ENCODE data around the gene TMEM88. TPM values are rescaled to one million over a fixed set of nuclear protein-coding genes. Genes with fewer than 3 reads are reported as not detected.

The TMEM88 gene
- total RNA-seq, 1 donor from 2014 or later, result 33.7 TPM

DNA sequence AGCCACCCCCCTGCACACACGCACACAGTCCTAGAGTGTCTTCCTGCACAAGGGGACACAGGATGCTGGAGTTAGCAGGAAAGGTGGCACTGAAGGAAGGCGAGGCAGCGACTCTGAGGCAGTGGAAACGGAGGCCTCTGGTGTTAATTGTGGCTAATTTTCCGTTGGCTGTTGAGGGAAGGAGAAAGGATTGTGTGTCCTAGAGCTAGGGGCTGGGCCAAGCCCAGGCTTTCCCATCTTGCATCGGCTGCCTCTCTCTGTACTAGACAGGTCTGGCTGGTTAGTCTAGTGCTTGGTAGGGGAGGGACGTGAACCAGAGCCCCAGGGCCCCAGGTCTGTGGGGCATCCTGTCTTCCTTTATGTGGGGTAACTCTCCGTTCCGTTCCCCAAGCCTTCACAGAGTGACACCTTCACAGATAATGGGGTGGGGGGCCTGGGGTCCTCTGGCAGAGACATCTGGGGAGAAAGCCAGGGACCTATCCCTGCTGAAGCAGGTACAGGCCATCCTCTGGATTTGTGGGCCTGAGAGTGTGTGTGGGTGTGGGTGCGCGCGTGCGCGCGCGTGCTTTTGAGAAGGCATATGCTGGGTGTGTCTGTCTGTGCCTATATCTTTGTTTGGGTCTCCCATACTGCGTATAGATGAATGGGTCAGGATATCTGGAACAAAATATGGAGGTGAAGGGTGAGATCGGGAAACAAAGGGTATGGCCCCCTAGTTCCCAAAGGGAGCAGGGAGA is 33.5 kb downstream of the TMEM88 start, which contains the start of gene CHD3:
CHD3 (plus strand) TSS at position 606 of the 737 bp plus-strand sequence. CDS start 212 bp downstream, outside the sequence.
- no peak for FAIRE-seq

DNA sequence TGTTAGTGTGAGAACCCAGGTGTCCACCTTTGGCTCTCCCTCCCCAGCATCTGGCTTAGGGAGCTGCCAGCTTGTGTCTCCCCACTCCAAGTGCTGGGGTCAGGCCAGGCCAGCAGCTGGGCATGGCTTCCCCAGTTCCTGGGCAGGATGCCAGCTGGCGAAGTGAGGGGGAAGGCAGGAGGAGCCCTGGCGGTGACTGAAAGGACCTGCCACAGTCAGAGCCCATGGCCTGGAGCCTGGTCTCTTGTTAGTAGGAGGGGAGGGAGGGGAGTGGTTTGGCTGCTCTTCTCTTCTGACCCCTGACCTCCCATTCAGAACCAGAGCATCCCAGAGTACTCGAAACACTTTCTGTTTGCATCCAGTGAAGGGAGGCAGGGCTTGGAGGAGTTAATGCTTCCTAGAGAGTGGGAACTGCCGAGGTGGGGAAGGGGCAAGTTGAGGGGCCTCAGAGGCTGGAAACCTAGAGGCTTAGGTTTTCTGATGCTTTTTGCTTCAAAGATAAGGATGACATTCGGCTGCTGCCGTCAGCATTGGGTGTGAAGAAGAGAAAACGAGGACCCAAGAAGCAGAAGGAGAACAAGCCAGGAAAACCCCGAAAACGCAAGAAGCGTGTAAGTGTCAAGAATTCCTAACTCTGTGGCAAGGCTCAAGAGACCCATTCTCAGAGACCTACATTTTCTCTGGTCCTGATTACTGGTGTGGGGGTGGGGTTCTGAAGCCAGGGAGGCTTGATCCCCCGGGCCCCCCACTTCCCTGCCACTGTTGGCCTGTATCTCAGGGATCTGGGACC is 34.5 kb downstream of the TMEM88 start:
- Mint-ChIP-seq H3K27me3 (ENCODE audit: low read depth, unreplicated experiment) (no peaks in the 10 kb centered on the region), H3K4me1 (ENCODE audit: low read depth, unreplicated experiment) (no peaks in the 10 kb centered on the region), H3K27ac (ENCODE audit: unreplicated experiment) (no peak overlapping the region), H3K36me3 (ENCODE audit: low read depth, unreplicated experiment) (peaks cover 20% of the 10 kb centered on the region), H3K4me3 (ENCODE audit: unreplicated experiment) (peak overlapping the region; percentile 57), H3K9me3 (ENCODE audit: unreplicated experiment) (no peaks in the 10 kb centered on the region)
- peaks cover 32% of the 10 kb centered on the region for H3K4me1 ChIP-seq (ENCODE audit: insufficient read depth, low read length)
- peaks cover 33% of the 10 kb centered on the region for H4K20me1 ChIP-seq (ENCODE audit: insufficient read depth, low read length)
- H3K27ac ChIP-seq (ENCODE audit: low read depth, low read length), result peak overlapping the region; percentile 12
- H3K79me2 ChIP-seq (ENCODE audit: insufficient read depth, low read length), result peaks cover 38% of the 10 kb centered on the region
- no peaks in the 10 kb centered on the region for H3K27me3 ChIP-seq (ENCODE audit: insufficient read depth, low read length)
- FAIRE-seq, result peak; percentile 17
- DNase-seq (ENCODE audit: low read depth), result peak; percentile 68
- no peak overlapping the region for H2AFZ ChIP-seq (ENCODE audit: low read depth, low read length)
- no peak for TF ChIP-seq EZH2 (IDR thresholded peaks at IDR 0.05; ENCODE audit: insufficient read depth, low read length)
- TF ChIP-seq, protein P1, sequence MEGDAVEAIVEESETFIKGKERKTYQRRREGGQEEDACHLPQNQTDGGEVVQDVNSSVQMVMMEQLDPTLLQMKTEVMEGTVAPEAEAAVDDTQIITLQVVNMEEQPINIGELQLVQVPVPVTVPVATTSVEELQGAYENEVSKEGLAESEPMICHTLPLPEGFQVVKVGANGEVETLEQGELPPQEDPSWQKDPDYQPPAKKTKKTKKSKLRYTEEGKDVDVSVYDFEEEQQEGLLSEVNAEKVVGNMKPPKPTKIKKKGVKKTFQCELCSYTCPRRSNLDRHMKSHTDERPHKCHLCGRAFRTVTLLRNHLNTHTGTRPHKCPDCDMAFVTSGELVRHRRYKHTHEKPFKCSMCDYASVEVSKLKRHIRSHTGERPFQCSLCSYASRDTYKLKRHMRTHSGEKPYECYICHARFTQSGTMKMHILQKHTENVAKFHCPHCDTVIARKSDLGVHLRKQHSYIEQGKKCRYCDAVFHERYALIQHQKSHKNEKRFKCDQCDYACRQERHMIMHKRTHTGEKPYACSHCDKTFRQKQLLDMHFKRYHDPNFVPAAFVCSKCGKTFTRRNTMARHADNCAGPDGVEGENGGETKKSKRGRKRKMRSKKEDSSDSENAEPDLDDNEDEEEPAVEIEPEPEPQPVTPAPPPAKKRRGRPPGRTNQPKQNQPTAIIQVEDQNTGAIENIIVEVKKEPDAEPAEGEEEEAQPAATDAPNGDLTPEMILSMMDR (IDR thresholded peaks at IDR 0.05; ENCODE audit: insufficient read depth, low read depth, low read length), result peak; percentile 24
- no peaks in the 10 kb centered on the region for H3K9me3 ChIP-seq (ENCODE audit: insufficient read depth, low read depth, low read length)
- peak overlapping the region; percentile 80 for H3K9ac ChIP-seq (ENCODE audit: low read length)
- H3K4me2 ChIP-seq (ENCODE audit: low read length), result peak overlapping the region; percentile 96
- peak overlapping the region; percentile 15 for H3K4me3 ChIP-seq (ENCODE audit: insufficient read depth, low read depth, low read length)
- H3K36me3 ChIP-seq (ENCODE audit: insufficient read depth, low read length), result peaks cover 17% of the 10 kb centered on the region

More for the DNA sequence above, 33.5 kb downstream of the TMEM88 start, which contains the start of gene CHD3:
- Histone ChIP-seq H3K4me2 (ENCODE audit: low read length) (peak within 1 kb of the TSS; percentile 96), H3K27me3 (ENCODE audit: insufficient read depth, low read length) (no peaks in the 10 kb centered on the region), H3K4me3 (ENCODE audit: insufficient read depth, low read depth, low read length) (peak within 1 kb of the TSS; percentile 59), H3K36me3 (ENCODE audit: insufficient read depth, low read length) (peaks cover 9% of the 10 kb centered on the region), H3K27ac (ENCODE audit: low read depth, low read length) (peak within 1 kb of the TSS; percentile 79), H2AFZ (ENCODE audit: low read depth, low read length) (peak within 1 kb of the TSS; percentile 51), H3K9ac (ENCODE audit: low read length) (peak within 1 kb of the TSS; percentile 80), H3K9me3 (ENCODE audit: insufficient read depth, low read depth, low read length) (no peaks in the 10 kb centered on the region), H4K20me1 (ENCODE audit: insufficient read depth, low read length) (peaks cover 33% of the 10 kb centered on the region), H3K4me1 (ENCODE audit: insufficient read depth, low read length) (peaks cover 35% of the 10 kb centered on the region), H3K79me2 (ENCODE audit: insufficient read depth, low read length) (peaks cover 38% of the 10 kb centered on the region)
- Mint-ChIP-seq H3K36me3 (ENCODE audit: low read depth, unreplicated experiment) (peaks cover 16% of the 10 kb centered on the region), H3K4me1 (ENCODE audit: low read depth, unreplicated experiment) (no peaks in the 10 kb centered on the region), H3K27me3 (ENCODE audit: low read depth, unreplicated experiment) (no peaks in the 10 kb centered on the region), H3K9me3 (ENCODE audit: unreplicated experiment) (no peaks in the 10 kb centered on the region), H3K4me3 (ENCODE audit: unreplicated experiment) (peak within 1 kb of the TSS; percentile 57), H3K27ac (ENCODE audit: unreplicated experiment) (no peak within 1 kb of the TSS)
- DNase-seq (ENCODE audit: low read depth), result no peak
- no peak for TF ChIP-seq EZH2 (IDR thresholded peaks at IDR 0.05; ENCODE audit: insufficient read depth, low read length)
- TF ChIP-seq, protein P1 (IDR thresholded peaks at IDR 0.05; ENCODE audit: insufficient read depth, low read depth, low read length), result no peak
